Measurements from ENCODE around the gene RAB11FIP4.

DNA sequence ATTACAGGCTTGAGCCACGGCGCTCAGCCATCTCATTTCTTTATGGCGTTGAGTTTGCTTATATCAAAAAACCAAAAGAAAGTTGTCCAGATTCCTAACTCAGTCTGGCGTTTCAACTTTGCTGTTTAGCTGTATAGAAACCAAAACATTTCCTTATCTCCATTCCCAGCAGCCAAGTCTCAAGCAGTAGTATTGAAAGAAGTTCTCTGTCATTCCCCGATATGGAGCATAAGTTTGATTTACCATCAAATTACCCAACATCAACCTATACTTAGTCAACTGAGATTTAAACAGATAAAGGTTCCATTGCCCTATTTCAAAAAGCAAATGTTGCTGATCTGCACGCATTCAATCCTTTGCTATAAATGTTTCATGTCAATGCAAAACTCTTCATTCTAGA, 27.5 kb upstream of the RAB11FIP4 start:
- no peak for TF ChIP-seq POLR2A (IDR thresholded peaks at IDR 0.05; ENCODE audit: low read depth, low read length)
- no peak for TF ChIP-seq CTCF (IDR thresholded peaks at IDR 0.05; ENCODE audit: extremely low read depth in 1 of 2, insufficient read depth in 1 of 2, low read depth in 1 of 2, low read length in 2 of 2)
- TF ChIP-seq MAX (IDR thresholded peaks at IDR 0.05; ENCODE audit: insufficient read depth, insufficient read length), result no peak
- TF ChIP-seq POLR2AphosphoS5 (IDR thresholded peaks at IDR 0.05; ENCODE audit: insufficient read depth, low read depth, low read length), result no peak
- no peak for TF ChIP-seq EZH2 (IDR thresholded peaks at IDR 0.05; ENCODE audit: borderline replicate concordance, low read depth, low read length, severe bottlenecking)
- TF ChIP-seq GATA2 (IDR thresholded peaks at IDR 0.05; ENCODE audit: insufficient read depth, insufficient read length, low read depth, low read length), result no peak
